CD4-positive, alpha-beta T cell (primary cell): ENCODE data around the gene CNOT6. TPM values are rescaled to one million over a fixed set of nuclear protein-coding genes. Genes with fewer than 3 reads are reported as not detected.

Source experiments
- ATAC-seq: fragments of 200-7000 bp; cut with Tn5 transposase; one replicate; pipeline ENCODE4 v1.10.0; 2022; ENCODE audit warnings: mild to moderate bottlenecking; ENCODE audit not compliant: poor library complexity
- CTCF ChIA-PET: fragments of 350-600 bp; sonication (Branson Sonifier 250); formaldehyde crosslinking; loops from one replicate; lab custom pipeline; 2021; ENCODE audit warnings: antibody characterized with exemption, inconsistent platforms; lab: Charles Lee
- POLR2A ChIA-PET: fragments of 350-600 bp; sonication (Branson Sonifier 250); formaldehyde crosslinking; loops from one replicate; lab custom pipeline; 2021; ENCODE audit warnings: antibody characterized with exemption, inconsistent platforms; lab: Charles Lee
- DNase-seq, 14 experiments: peaks; one replicate each; pipeline ENCODE4 v3.0.0-alpha.2; 2013 to 2020; ENCODE audit warnings: mixed read lengths in 2 of 14
- H3K27ac ChIP-seq, 2 donors: one replicate each; pipeline versions ENCODE4 v1.5.1 to v1.7.0; 2013; ENCODE audit warnings: low read length in 2 of 2, low read depth in 1 of 2, mild to moderate bottlenecking in 1 of 2
- H3K27me3 ChIP-seq, 2 experiments: 1 replicate in 1 of 2; 2 replicates in 1 of 2; pipeline versions ENCODE4 v1.6.1 to v1.7.0; 2013; ENCODE audit warnings: low read length in 2 of 2, control low read depth in 1 of 2, mild to moderate bottlenecking in 1 of 2, moderate library complexity in 1 of 2; ENCODE audit not compliant: insufficient read depth in 2 of 2, control insufficient read depth in 1 of 2
- H3K36me3 ChIP-seq: one replicate; pipeline ENCODE4 v1.6.1; 2013; ENCODE audit warnings: low read length, control low read depth; ENCODE audit not compliant: insufficient read depth
- H3K4me1 ChIP-seq: one replicate; pipeline ENCODE4 v1.6.1; 2013; ENCODE audit warnings: low read length, control low read depth; ENCODE audit not compliant: insufficient read depth
- H3K4me3 ChIP-seq: one replicate; pipeline ENCODE4 v1.5.1; 2013; ENCODE audit warnings: mild to moderate bottlenecking, low read length, moderate library complexity
- H3K9me3 ChIP-seq, 2 experiments: 1 replicate in 1 of 2; 2 replicates in 1 of 2; pipeline versions ENCODE4 v1.6.1 to v1.7.0; 2013; ENCODE audit warnings: low read length in 2 of 2, mild to moderate bottlenecking in 2 of 2, control low read depth in 1 of 2, moderate library complexity in 1 of 2; ENCODE audit not compliant: control insufficient read depth in 1 of 2, insufficient read depth in 1 of 2
- H3K27ac Mint-ChIP-seq: one replicate; pipeline ENCODE4 v1.8.0; 2020; ENCODE audit warnings: mixed read lengths
- H3K27me3 Mint-ChIP-seq: one replicate; pipeline ENCODE4 v1.8.0; 2021; ENCODE audit warnings: mixed read lengths
- H3K36me3 Mint-ChIP-seq: one replicate; pipeline ENCODE4 v1.8.0; 2021; ENCODE audit warnings: low read depth, mixed read lengths
- H3K4me1 Mint-ChIP-seq: one replicate; pipeline ENCODE4 v1.8.0; 2021; ENCODE audit warnings: low read depth, mixed read lengths
- H3K4me3 Mint-ChIP-seq: one replicate; pipeline ENCODE4 v1.8.0; 2020; ENCODE audit warnings: mild to moderate bottlenecking, mixed read lengths
- H3K9me3 Mint-ChIP-seq: one replicate; pipeline ENCODE4 v1.8.0; 2020; ENCODE audit warnings: mixed read lengths
- CTCF ChIP-seq: fragments of 200-600 bp; IDR thresholded peaks from one replicate; pipeline ENCODE4 v1.8.0; 2022; ENCODE audit warnings: antibody characterized with exemption, mild to moderate bottlenecking
- intact Hi-C, 2 experiments: fragments of 100-400 bp; cut with DNase I in 1 of 2; cut with micrococcal nuclease in 1 of 2; formaldehyde crosslinking; loops; one replicate each; pipeline versions ENCODE4 v1.15.1 to v1.9.0; 2023 to 2025; cut with DNase I, micrococcal nuclease
- total RNA-seq, 174 experiments: library from RNA in 2 of 174; stranded (reverse) in 2 of 174; gene quantifications; one replicate each; pipeline ENCODE4 v1.2.3 and lab custom pipeline; 2021 to 2026

Gene CNOT6
- total RNA-seq, 2 experiments from 2014 or later = 12.5 to 13.8 TPM

DNA sequence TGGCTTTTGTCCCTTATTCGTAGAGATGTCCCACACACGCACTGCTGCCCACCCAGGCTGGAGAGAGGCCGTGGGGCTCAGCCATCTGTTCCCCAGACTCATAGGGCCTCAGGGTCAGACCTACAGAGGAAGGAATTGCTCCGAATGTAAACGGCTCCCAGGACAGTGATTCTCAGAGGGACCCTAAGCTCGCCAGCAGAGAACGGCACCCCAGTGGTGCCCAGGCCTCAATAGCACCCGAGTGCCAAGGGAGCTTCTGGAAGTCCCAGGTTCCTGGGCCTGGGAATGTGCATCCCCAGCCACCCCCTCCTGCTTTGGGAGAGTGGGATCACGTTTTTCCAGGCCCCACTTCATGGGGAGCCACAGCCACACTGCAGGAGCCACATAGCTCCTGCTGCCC lies 32.9 kb upstream of the CNOT6 start:
- H3K4me3 ChIP-seq = no peak overlapping the region
- no peak overlapping the region for H3K4me3 Mint-ChIP-seq

DNA sequence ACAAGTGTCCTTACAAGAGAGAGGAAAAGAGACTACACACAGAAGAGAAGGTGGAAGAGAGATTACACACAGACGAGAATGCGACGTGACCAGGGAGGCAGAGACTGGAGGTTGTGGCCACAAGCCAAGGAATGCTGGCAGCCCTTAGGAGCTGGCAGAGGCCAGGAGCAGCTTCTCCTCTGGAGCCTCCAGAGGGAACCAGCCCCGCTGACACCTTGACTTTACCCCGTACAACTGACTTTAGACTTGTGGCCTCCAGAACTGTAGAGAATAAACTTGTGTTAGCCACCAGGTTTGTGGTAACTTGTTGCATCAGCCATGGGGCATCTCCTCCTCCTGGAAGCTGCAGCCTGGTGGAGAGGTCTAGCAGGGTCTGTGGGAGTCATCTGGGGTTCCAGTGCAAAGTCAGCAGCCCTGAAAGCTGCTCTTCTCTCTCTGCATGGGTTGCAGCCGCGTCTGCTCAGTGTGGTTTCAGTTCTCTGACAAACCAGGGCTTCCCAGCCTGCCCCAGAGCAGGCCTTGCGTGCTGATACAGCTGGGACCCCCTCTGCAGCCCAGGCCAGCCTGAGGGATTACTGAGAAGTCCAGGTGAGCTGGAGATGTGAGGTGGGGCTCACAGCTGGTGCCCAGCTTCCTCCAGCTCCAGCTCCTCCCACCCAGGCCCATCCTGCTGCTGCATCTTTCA lies 30.8 kb upstream of the CNOT6 start:
- POLR2A ChIA-PET = no interaction called here
- TF ChIP-seq CTCF = no peak
- H3K27ac Mint-ChIP-seq = no peak overlapping the region

More for the DNA sequence above, 32.9 kb upstream of the CNOT6 start:
- no peak for TF ChIP-seq CTCF
- Mint-ChIP-seq H3K27me3 (peaks cover 2% of the 10 kb centered on the region), H3K27ac (no peak overlapping the region), H3K4me1 (no peaks in the 10 kb centered on the region), H3K36me3 (no peaks in the 10 kb centered on the region), H3K9me3 (no peaks in the 10 kb centered on the region)
- no peaks in the 10 kb centered on the region for H3K36me3 ChIP-seq
- H3K4me1 ChIP-seq = no peaks in the 10 kb centered on the region
- intact Hi-C loops = no loop called here
- H3K27me3 ChIP-seq = peaks cover 0 to 6% of the 10 kb centered on the region in 2 experiments
- no peaks in the 10 kb centered on the region for H3K9me3 ChIP-seq
- ATAC-seq (no peak), DNase-seq (no peak)
- ChIA-PET POLR2A (no interaction called here), CTCF (no interaction called here)
- no peak overlapping the region for H3K27ac ChIP-seq

GRCh38 chr5:180463916-180464602 lies 30.1 kb upstream of the CNOT6 start:
- CTCF ChIA-PET = no interaction called here
- POLR2A ChIA-PET = no interaction called here
- H3K36me3 ChIP-seq = no peaks in the 10 kb centered on the region
- intact Hi-C loops = no loop called here
- TF ChIP-seq CTCF = no peak
- H3K27me3 Mint-ChIP-seq = no peaks in the 10 kb centered on the region
- DNase-seq (no peak), ATAC-seq (no peak)
- H3K4me3 Mint-ChIP-seq = no peak overlapping the region
- no peak overlapping the region for H3K4me3 ChIP-seq
- peaks cover 0 to 6% of the 10 kb centered on the region in 2 experiments for H3K27me3 ChIP-seq
- H3K27ac Mint-ChIP-seq = no peak overlapping the region
- H3K4me1 Mint-ChIP-seq = no peaks in the 10 kb centered on the region
- no peak overlapping the region for H3K27ac ChIP-seq
- no peaks in the 10 kb centered on the region for H3K36me3 Mint-ChIP-seq
- no peaks in the 10 kb centered on the region for H3K9me3 ChIP-seq
- no peaks in the 10 kb centered on the region for H3K9me3 Mint-ChIP-seq
- no peaks in the 10 kb centered on the region for H3K4me1 ChIP-seq

More for the DNA sequence above, 30.8 kb upstream of the CNOT6 start:
- no peaks in the 10 kb centered on the region for H3K9me3 ChIP-seq
- Mint-ChIP-seq H3K4me1 (no peaks in the 10 kb centered on the region), H3K9me3 (no peaks in the 10 kb centered on the region), H3K36me3 (no peaks in the 10 kb centered on the region), H3K27me3 (no peaks in the 10 kb centered on the region), H3K4me3 (no peak overlapping the region)
- no peaks in the 10 kb centered on the region for H3K36me3 ChIP-seq
- ATAC-seq (no peak), DNase-seq (no peak)
- H3K4me1 ChIP-seq = no peaks in the 10 kb centered on the region
- H3K27ac ChIP-seq = no peak overlapping the region
- H3K27me3 ChIP-seq = peaks cover 0 to 6% of the 10 kb centered on the region in 2 experiments
- intact Hi-C loops = no loop called here
- CTCF ChIA-PET = no interaction called here
- no peak overlapping the region for H3K4me3 ChIP-seq
